OCI-LY3 (cell line): ENCODE data around the gene ELMO1.

Source experiments
- CTCF ChIP-seq: fragments of 200-600, 300-600 bp; sonication (generic); IDR thresholded peaks from 2 replicates; pipeline ENCODE4 v1.5.1; 2014; ENCODE audit warnings: antibody characterized with exemption, low read length, low read depth
- EZH2phosphoT487 ChIP-seq: fragments of 200-600 bp; shearing (Covaris generic); IDR thresholded peaks from 2 replicates; pipeline ENCODE4 v1.6.1; 2018; ENCODE audit warnings: antibody characterized with exemption, mixed run types, low read depth

GRCh38 chr7:37438906-37439652 lies 9.6 kb downstream of the ELMO1 start:
- TF ChIP-seq CTCF: no peak
- no peak for TF ChIP-seq EZH2phosphoT487
